GM10266 (cell line): ENCODE results near the gene PDCD7.

ENCODE experiments used
- DNase-seq: peaks from one replicate; pipeline ENCODE4 v3.0.0; 2012; ENCODE audit errors: extremely low spot score
- CTCF ChIP-seq: IDR thresholded peaks from 2 replicates; pipeline ENCODE4 v1.5.1; 2012; ENCODE audit warnings: mild to moderate bottlenecking, low read depth; ENCODE audit not compliant: control insufficient read depth, insufficient read depth; ENCODE audit errors: missing control alignments

The PDCD7 gene

GRCh38 chr15:65174509-65174908 lies 40.9 kb upstream of the PDCD7 start:
- no peak for DNase-seq
- no peak for TF ChIP-seq CTCF

- no peak for DNase-seq
- no peak for TF ChIP-seq CTCF
Measured at GRCh38 chr15:65172531-65172930, 38.9 kb upstream of the PDCD7 start.

- TF ChIP-seq CTCF: no peak
- no peak for DNase-seq
Measured at GRCh38 chr15:65171428-65171827, 37.8 kb upstream of the PDCD7 start.

- no peak for TF ChIP-seq CTCF
Measured at GRCh38 chr15:65165875-65166274, 32.3 kb upstream of the PDCD7 start.

GRCh38 chr15:65164139-65164538 lies 30.5 kb upstream of the PDCD7 start:
- no peak for TF ChIP-seq CTCF
- no peak for DNase-seq

More at GRCh38 chr15:65165875-65166274, 32.3 kb upstream of the PDCD7 start:
- DNase-seq: no peak

GRCh38 chr15:65163041-65163440 lies 29.4 kb upstream of the PDCD7 start:
- no peak for DNase-seq
- no peak for TF ChIP-seq CTCF

GRCh38 chr15:65156692-65157091 lies 23.1 kb upstream of the PDCD7 start:
- no peak for DNase-seq
- no peak for TF ChIP-seq CTCF
